H4 (cell line): Measurements from ENCODE around the gene XBP1. TPM values are rescaled to one million over a fixed set of nuclear protein-coding genes. Genes with fewer than 3 reads are reported as not detected.
"Not testable (repeated sequence)": the region's sequence is repeated elsewhere in the genome, so short reads cannot be mapped to it uniquely, and the experiment has no call there.

Source experiments
- DNase-seq: peaks from one replicate; pipeline ENCODE4 v3.0.0-alpha.2; 2015; ENCODE audit warnings: low spot score
- total RNA-seq: library from RNA; depleted of rRNA; stranded (reverse); fragments of >200 nt; shearing (Covaris generic); gene quantifications from 2 replicates; pipeline ENCODE4 v1.2.3, GENCODE V29; 2014; rRNA removed

The XBP1 gene
- 122 and 124 TPM in 2 replicates for total RNA-seq

GRCh38 chr22:28800308-28801041, at the start of gene XBP1:
Gene XBP1, minus strand, starts transcription at chr22:28800569.
- DNase-seq = peak; percentile 78

DNA sequence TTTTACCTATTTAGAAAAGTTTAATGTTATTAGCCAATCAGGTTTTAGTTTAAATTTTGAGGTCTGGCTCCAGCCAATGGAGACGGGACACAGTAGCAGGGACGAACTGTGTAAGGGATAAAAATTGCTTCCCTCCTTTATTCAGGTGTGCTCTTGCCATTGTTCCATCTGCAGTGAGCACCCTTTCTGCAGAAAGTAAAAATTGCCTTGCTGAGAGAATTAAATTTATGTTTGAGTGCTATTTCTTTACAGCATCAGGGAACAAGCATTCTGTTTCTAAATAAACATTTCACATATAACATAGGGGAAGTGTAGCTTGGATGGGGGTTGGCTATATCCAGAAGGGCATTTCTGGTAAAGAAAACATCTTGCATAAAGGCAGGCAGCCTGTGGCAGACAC, 46.6 kb upstream of the XBP1 start:
- no peak for DNase-seq

DNA sequence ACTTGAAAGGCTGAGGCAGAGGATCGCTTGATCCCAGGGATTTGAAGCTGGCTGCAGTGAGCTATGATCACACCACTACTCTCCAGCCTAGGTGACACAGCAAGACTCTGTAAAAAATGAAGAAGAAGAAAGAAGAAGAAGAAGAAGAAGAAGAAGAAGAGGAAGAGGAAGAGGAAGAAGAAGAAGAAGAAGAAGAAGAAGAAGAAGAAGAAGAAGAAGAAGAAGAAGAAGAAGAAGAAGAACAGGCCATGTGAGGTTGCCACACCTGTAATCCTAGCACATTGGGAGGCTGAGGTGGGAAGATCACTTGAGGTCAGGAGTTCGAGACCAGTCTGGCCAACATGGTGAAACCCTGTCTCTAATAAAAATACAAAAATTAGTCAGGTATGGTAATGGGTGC, 43.9 kb upstream of the XBP1 start:
- not testable (repeated sequence) for DNase-seq

DNA sequence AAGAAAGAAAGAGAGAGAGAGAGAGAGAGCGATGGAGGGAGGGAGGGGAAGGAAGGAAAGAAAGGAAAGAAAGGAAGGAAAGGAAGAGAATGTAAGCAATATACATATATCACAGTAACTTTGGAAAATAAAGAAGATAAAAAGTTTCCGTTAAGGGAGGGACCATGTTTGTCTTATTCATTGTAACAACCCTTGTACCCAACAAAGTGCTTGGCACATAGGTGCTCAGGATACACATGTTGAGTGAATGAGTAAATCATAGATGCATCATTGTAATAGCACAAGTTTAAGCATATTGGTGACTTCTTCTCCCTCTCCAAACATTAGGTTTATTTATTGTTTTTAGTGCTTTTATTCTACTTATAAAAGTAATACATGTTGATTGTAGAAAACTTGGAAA, 43.3 kb upstream of the XBP1 start:
- DNase-seq = no peak

- no peak for DNase-seq
Measured at GRCh38 chr22:28841111-28841510, 40.7 kb upstream of the XBP1 start.

GRCh38 chr22:28838971-28839370, 38.6 kb upstream of the XBP1 start:
- no peak for DNase-seq

DNA sequence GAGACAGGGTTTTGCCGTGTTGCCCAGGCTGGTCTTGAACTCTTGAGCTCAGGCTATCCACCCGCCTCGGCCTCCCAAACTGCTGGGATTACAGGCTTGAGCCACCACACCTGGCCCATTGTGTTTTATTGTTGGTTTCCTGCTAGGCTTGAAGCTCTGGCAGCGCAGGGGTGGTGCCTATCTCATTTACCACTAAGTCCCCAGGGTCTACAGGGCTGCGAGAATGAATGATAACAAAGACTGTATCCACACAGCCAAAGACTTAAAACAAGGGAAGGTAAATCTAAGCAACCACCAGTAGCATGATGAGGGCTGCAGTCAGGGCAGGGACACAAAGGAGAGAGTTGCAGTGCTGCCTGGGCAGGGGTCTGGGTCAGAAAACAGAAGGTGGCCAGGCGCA, 37.3 kb upstream of the XBP1 start:
- no peak for DNase-seq

- no peak for DNase-seq
Measured at GRCh38 chr22:28835630-28836189, 35.3 kb upstream of the XBP1 start.

- DNase-seq = no peak
Measured at GRCh38 chr22:28833276-28833923, 33.0 kb upstream of the XBP1 start.

DNA sequence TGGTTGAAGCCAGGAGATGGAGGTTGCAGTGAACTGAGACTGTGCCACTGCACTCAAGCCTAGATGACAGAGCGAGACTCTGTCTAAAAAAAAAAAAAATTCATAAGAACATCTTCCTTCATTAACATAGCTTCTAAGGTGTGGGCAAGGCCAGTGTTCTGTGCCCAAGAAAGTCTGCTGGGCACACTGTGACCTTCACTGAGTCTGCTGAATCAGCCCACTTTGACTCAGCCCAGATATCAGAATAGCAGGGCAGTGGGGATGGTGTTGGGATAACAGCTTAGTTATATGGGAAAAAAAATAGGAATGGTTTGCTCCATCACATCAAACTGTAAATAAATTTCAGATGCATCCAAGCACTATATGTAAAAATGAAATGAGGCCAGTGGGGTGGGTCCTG, 32.4 kb upstream of the XBP1 start:
- DNase-seq = no peak

DNA sequence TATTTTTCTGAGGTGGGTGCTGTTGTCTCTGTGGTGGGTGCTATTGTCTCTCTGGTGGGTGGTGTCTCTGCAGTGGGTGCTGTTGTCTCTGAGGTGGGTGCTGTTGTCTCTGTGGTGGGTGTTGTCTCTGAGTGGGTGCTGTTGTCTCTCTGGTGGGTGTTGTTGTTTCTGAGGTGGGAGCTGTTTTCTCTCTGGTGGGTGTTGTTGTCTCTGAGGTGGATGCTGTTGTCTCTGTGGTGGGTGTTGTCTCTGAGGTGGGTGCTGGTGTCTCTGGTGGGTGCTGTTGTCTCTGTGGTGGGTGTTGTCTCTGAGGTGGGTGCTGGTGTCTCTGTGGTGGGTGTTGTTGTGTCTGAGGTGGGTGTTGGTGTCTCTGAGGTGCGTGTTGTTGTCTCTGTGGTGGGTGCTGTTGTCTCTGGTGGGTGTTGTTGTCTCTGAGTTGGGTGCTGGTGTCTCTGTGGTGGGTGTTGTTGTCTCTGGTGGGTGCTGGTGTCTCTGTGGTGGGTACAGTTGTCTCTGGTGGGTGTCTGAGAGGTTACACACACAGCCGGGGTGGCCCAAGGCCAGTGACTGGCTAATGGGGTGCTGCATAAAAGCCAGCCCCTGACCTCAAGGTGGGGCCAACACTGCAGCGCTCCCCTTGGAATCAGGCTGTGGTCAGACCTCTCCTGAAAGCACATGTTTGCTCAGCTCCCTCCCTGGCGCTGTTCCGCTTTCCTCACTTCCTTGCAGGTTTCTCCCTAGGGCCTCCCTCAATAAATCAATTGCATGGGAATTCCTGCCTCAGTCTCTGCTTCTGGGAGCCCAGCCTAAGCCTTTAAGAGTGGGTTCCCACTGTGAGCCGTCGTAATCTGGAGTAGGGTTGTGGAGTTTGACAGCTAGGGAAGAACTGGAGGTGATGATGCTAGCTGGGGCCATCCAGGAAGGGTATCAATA, 31.0 kb upstream of the XBP1 start:
- DNase-seq = no peak

DNA sequence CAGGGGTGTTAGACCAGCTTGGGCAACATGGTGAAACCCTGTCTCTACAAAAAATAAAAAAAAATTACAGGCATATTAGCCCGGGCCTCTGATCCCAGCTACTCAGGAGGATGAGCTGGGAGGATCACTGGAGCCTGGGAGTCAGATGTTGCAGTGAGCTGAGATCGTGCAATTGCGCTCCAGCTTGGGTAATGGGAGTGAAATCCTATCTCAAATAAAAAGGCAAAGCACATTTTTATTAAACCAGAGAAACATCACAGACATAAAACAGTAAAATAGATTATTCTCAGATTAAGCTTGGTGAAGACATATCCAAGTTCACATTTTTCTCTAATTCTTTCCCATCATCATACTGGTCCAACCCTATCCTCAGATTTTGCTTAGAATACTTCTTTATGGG, 30.1 kb upstream of the XBP1 start:
- no peak for DNase-seq

DNA sequence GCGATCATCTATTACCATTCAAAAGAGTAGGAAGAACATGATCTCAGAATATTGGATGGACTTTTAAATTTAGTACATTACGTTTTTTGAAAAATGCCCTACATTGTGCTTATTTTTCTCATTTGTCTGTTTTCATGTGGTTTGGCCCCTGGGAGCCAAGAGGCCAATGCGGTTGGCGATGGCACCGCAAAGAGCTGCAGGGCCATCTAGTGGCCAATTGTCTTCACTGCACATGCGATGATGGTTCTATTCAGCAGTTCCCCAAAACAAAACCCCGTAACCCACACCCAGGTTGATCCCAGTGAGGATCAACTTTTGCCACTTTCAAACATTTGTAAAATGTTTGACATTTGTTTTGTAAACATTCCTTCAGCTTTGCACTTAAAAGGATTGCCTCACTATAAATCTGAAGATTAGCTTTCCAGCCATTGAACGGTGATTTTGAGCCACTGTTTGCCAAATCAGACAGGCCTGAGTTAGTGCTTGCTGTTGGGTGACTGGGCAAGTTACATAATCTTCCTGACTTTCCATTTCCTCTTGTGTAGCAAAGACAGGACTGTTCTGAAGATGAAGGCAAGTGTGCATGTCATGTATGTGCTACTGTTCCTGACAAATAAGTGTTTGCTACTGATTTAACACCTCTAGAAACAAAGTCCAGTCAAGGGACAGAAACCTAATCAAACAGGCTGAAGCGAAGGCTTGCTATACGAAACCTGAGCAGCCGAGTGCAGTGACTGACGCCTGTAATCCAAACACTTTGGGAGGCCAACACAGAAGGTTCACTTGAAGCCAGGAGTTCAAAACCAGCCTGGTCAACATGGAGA, 29.2 kb upstream of the XBP1 start:
- DNase-seq = peak; percentile 27

- DNase-seq = no peak
Measured at GRCh38 chr22:28826921-28827320, 26.6 kb upstream of the XBP1 start.

DNA sequence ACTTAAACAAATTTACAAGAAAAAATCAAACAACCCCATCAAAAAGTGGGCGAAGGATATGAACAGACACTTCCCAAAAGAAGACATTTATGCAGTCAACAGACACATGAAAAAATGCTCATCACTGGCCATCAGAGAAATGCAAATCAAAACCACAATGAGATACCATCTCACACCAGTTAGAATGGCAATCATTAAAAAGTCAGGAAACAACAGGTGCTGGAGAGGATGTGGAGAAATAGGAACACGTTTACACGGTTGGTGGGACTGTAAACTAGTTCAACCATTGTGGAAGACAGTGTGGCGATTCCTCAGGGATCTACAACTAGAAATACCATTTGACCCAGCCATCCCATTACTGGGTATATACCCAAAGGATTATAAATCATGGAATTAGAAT, 26.1 kb upstream of the XBP1 start:
- DNase-seq = not testable (repeated sequence)

- DNase-seq = not testable (repeated sequence)
Measured at GRCh38 chr22:28824455-28824854, 24.1 kb upstream of the XBP1 start.

DNA sequence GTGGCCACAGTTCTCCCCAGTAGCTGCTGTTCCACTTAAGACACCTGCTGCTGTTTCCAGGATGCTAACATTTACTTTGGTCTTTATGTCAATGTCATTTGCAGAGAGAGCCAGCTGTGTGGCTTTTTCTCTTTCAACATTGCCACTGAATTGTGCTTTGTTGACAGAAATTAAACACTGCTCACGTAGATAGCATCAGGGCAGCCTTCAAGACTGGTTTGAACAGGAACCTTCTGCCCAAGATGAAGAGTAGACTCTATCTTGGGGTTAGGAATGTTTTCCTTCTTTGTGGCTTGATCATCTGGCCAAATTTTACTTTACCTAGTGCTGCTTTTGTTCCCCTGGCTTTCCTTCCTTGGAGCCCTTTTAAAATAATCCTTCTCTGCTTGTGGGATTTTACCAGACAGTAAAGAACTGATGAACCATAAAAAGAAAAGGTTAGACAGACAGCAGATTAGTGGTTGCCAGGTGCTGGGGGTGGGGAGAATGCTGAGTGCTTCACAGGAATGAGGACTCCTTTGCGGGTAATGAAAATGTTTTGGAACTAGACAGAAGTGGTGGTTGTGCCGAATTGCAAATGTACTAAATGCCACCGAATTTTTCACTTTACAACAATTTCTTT, 22.7 kb upstream of the XBP1 start:
- no peak for DNase-seq

DNA sequence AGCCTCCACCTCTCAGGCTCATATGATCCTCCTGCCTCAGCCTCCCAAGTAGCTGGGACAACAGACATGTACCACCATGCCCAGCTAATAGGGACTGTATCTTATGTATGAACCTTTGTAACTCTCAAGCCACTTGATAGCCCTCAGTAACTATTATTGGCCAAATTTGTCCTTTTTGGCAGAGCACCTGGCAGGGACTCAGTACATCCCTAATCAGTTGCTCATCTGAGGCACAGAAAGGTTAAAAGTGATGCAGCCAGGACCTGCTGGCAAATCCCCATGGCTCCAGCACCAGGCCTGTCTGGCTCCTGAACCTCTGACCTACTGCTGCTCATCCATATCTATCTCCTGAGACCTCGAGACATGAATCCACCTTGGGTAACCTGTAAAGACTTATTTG, 21.1 kb upstream of the XBP1 start:
- DNase-seq = no peak

DNA sequence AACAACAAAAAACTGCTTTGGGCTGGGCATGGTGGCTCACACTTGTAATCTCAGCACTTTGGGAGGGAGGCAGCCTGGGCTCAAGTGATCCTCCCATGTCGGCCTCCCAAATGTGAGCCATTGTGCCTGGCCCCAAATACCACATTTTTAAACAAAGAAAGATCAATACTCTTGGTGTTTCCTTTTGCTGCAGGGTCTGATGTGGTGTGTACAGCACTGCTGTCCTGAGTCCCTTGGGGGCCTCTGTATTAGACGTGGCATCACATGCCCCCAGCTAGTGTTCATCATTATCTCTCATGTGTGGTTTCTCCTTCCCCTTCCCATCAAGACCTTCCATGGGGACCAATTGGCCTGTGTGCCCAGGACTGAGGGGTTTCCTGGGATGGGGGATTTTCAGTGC, 20.5 kb upstream of the XBP1 start:
- DNase-seq = no peak

- DNase-seq = no peak
Measured at GRCh38 chr22:28819253-28820096, 19.1 kb upstream of the XBP1 start.
